Panc1 (cell line): ENCODE measurements around the gene TRIM75. TPM values are rescaled to one million over a fixed set of nuclear protein-coding genes. Genes with fewer than 3 reads are reported as not detected.

Experiments
- ATAC-seq: fragments of 200-7000 bp; cut with Tn5 transposase; 2 replicates; pipeline ENCODE4 v1.9.1; 2020; ENCODE audit warnings: mild to moderate bottlenecking, moderate library complexity
- BruUV-seq: library from RNA; stranded (reverse); fragments of 400-500 nt; replicated peaks from 2 replicates; lab custom pipeline; 2021; lab: Mats Ljungman, UMichigan
- CTCF ChIA-PET: fragments of 300-600 bp; sonication (Branson Sonifier 250); formaldehyde crosslinking; loops from one replicate; lab custom pipeline; 2022; ENCODE audit warnings: antibody characterized with exemption; lab: Charles Lee
- POLR2A ChIA-PET: fragments of 300-600 bp; sonication (Branson Sonifier 250); formaldehyde crosslinking; loops from one replicate; lab custom pipeline; 2022; ENCODE audit warnings: antibody characterized with exemption; lab: Charles Lee
- DNase-seq: peaks from one replicate; pipeline ENCODE4 v3.0.0-alpha.2; 2010; ENCODE audit warnings: low read depth, low spot score
- H3K27ac ChIP-seq: 2 replicates; pipeline ENCODE4 v1.5.1; 2011; ENCODE audit warnings: mild to moderate bottlenecking, low read length, inconsistent platforms
- H3K27me3 ChIP-seq: fragments of 200-500 bp; sonication (Bioruptor generic); 2 replicates; pipeline ENCODE4 v1.6.0; 2014; ENCODE audit warnings: low read length, inconsistent platforms; ENCODE audit not compliant: control insufficient read depth, insufficient read depth
- H3K36me3 ChIP-seq: fragments of 200-500 bp; sonication (Bioruptor generic); 2 replicates; pipeline ENCODE4 v1.5.1; 2014; ENCODE audit warnings: inconsistent platforms, mild to moderate bottlenecking, low read length, moderate library complexity; ENCODE audit not compliant: control insufficient read depth, insufficient read depth
- H3K4me1 ChIP-seq: 2 replicates; pipeline ENCODE4 v1.5.1; 2011; ENCODE audit warnings: inconsistent platforms, mild to moderate bottlenecking, low read length, moderate library complexity; ENCODE audit not compliant: control insufficient read depth, insufficient read depth
- H3K4me3 ChIP-seq, 2 experiments: 2 replicates each; pipeline ENCODE4 v1.5.1; 2011 to 2012; ENCODE audit warnings: low read depth in 2 of 2, low read length in 2 of 2, mild to moderate bottlenecking in 2 of 2, inconsistent platforms in 1 of 2, moderate library complexity in 1 of 2
- H3K9me3 ChIP-seq: fragments of 200-500 bp; sonication (Bioruptor generic); 2 replicates; pipeline ENCODE4 v1.5.1; 2014; ENCODE audit warnings: low read depth, mild to moderate bottlenecking, inconsistent platforms, low read length, moderate library complexity; ENCODE audit not compliant: control insufficient read depth, insufficient read depth
- CTCF ChIP-seq: fragments of 450-650 bp; IDR thresholded peaks from 2 replicates; pipeline ENCODE4 v1.5.1; 2017; ENCODE audit warnings: mild to moderate bottlenecking
- POLR2AphosphoS5 ChIP-seq: IDR thresholded peaks from 2 replicates; pipeline ENCODE4 v1.6.1; 2012; ENCODE audit warnings: mild to moderate bottlenecking, low read depth, low read length, moderate library complexity
- REST ChIP-seq, 2 experiments: IDR thresholded peaks; 2 replicates each; pipeline ENCODE4 v1.6.1; 2011 to 2012; ENCODE audit warnings: low read depth in 2 of 2, control low read depth in 1 of 2, low read length in 1 of 2, mild to moderate bottlenecking in 1 of 2, moderate library complexity in 1 of 2; ENCODE audit not compliant: insufficient read depth in 1 of 2
- SIN3A ChIP-seq: IDR thresholded peaks from 2 replicates; pipeline ENCODE4 v1.6.1; 2012; ENCODE audit warnings: low read depth, mild to moderate bottlenecking, low read length, moderate library complexity, borderline replicate concordance; ENCODE audit not compliant: insufficient read depth
- TCF7L2 ChIP-seq: IDR thresholded peaks from 2 replicates; pipeline ENCODE4 v1.6.1; 2011; ENCODE audit warnings: mild to moderate bottlenecking, low read depth, low read length, inconsistent platforms
- in situ Hi-C: cut with HindIII; loops from 2 replicates; pipeline ENCODE4 v1.10.0; 2016; ENCODE audit warnings: low sequenced_read_pairs, low pct_unique_long_range_greater_than_20kb
- intact Hi-C: fragments of 100-400 bp; cut with micrococcal nuclease; formaldehyde crosslinking; loops from one replicate; pipeline ENCODE4 v1.10.0; 2022; ENCODE audit not compliant: unreplicated experiment
- total RNA-seq: library from RNA; stranded (reverse); gene quantifications from one replicate; pipeline ENCODE4 v1.2.1, GENCODE V29; 2021; ENCODE audit not compliant: unreplicated experiment

Gene TRIM75
- total RNA-seq, 1 experiment from 2014 or later: not detected

- no peaks in the 10 kb centered on the region for H3K9me3 ChIP-seq
- CTCF ChIA-PET: no interaction called here
- H3K27me3 ChIP-seq: no peaks in the 10 kb centered on the region
- no peaks in the 10 kb centered on the region for H3K4me1 ChIP-seq
- no TSS peak for BruUV-seq
- no peak overlapping the region for H3K27ac ChIP-seq
- POLR2A ChIA-PET: no interaction called here
- intact Hi-C loops (no loop called here), in situ Hi-C loops (no loop called here)
- TF ChIP-seq CTCF: no peak
- TF ChIP-seq TCF7L2: no peak
- no peak for TF ChIP-seq POLR2AphosphoS5
- no peak for TF ChIP-seq REST (IDR thresholded peaks at IDR 0.05; ENCODE audit: insufficient read depth in 1 of 2, low read depth in 2 of 2, low read length in 1 of 2)
- TF ChIP-seq SIN3A: no peak
- no peak for DNase-seq
- no peaks in the 10 kb centered on the region for H3K36me3 ChIP-seq
- no peak overlapping the region for H3K4me3 ChIP-seq
- no peak for ATAC-seq
Measured at GRCh38 chr4:165009493-165010227, 44.0 kb upstream of the TRIM75 start.

GRCh38 chr4:165010487-165010886 lies 43.2 kb upstream of the TRIM75 start:
- no peak overlapping the region for H3K27ac ChIP-seq
- POLR2A ChIA-PET: no interaction called here
- H3K4me1 ChIP-seq: no peaks in the 10 kb centered on the region
- BruUV-seq: no TSS peak
- H3K27me3 ChIP-seq: no peaks in the 10 kb centered on the region
- DNase-seq (no peak), ATAC-seq (no peak)
- no peak for TF ChIP-seq SIN3A
- TF ChIP-seq TCF7L2: no peak
- no peak for TF ChIP-seq CTCF
- no peak for TF ChIP-seq REST (IDR thresholded peaks at IDR 0.05; ENCODE audit: insufficient read depth in 1 of 2, low read depth in 2 of 2, low read length in 1 of 2)
- TF ChIP-seq POLR2AphosphoS5: no peak
- H3K36me3 ChIP-seq: no peaks in the 10 kb centered on the region
- CTCF ChIA-PET: no interaction called here
- intact Hi-C loops: no loop called here
- H3K4me3 ChIP-seq: no peak overlapping the region
- in situ Hi-C loops: no loop called here
- H3K9me3 ChIP-seq: no peaks in the 10 kb centered on the region
